ENCODE measurements around the gene FCHO2. TPM values are rescaled to one million over a fixed set of nuclear protein-coding genes. Genes with fewer than 3 reads are reported as not detected.

The FCHO2 gene
- polyA plus RNA-seq, 6 donors from 2014 or later: 2.2 to 3.7 (median 3.1) TPM; not detected in 1

DNA sequence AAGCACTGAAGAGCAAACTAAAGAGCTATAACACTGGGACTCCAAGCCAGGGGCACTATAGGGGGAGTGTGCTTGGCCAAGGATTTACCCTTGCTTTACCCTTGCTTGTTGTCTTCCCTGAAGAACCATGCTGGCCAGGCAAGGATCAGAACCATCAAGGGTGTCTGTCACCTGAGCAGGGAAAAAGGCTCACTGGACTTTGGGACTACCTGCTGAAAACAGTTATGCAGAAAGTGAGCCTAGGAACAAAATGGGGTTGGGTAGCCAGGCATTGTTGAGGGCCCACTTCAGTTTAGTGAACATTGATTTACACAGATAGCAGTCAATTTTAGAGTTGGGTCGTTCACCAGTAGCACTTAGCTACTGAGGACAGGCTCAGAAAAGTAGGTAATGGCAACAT lies 156.5 kb downstream of the FCHO2 start:
- H3K36me3 Mint-ChIP-seq: peaks cover 0 to 3% of the 10 kb centered on the region in 2 donors
- DNase-seq (no peak), ATAC-seq (ENCODE audit: low read depth in 2 of 2) (no peak)
- H3K4me1 Mint-ChIP-seq: no peaks in the 10 kb centered on the region
- peaks cover 38 to 63% (median 44%) of the 10 kb centered on the region in 3 donors for H3K27me3 Mint-ChIP-seq
- H3K27ac Mint-ChIP-seq: no peak overlapping the region
- H3K4me3 Mint-ChIP-seq: no peak overlapping the region
- H3K9me3 Mint-ChIP-seq: peaks cover 5 to 17% (median 10%) of the 10 kb centered on the region in 7 donors

DNA sequence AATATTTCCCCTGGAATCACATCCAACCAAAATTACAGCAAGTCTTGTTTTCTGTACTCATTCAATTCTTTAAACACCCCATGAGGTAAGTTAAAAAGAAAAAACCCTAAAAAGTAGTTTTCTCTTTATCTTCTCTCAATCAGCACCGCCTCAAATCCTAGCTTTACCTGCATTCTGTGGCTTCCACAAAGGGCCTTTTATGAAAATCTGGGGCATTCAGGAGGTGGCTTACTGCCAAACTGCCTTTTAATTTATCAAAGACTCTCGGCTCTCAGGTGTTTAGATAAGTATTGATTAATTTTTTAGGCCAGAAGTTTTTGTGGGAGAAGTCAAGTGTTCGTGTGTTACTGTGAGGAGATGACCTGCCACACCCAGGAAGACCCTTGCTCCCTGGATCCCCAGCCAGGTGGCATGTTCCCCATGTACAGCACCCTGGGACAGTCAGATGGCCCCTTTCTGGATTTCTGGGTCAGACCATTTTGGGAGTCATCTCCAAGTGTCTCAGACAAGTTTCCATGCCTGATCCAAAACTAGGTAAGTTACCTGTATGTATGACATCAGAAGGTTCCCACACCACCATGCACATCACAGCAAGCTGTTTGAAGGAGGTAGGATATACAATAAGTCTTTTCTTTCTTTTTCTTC lies 158.3 kb downstream of the FCHO2 start:
- H3K27ac Mint-ChIP-seq: no peak overlapping the region
- H3K9me3 Mint-ChIP-seq: peaks cover 0 to 9% (median 5%) of the 10 kb centered on the region in 7 donors
- H3K27me3 Mint-ChIP-seq: peaks cover 48 to 72% (median 59%) of the 10 kb centered on the region in 3 donors
- no peak overlapping the region for H3K4me3 Mint-ChIP-seq
- H3K4me1 Mint-ChIP-seq: peaks cover 0 to under 1% (median 0%) of the 10 kb centered on the region in 3 donors
- no peak for DNase-seq
- H3K36me3 Mint-ChIP-seq: peaks cover 0 to 5% of the 10 kb centered on the region in 2 donors
- ATAC-seq (ENCODE audit: low read depth in 2 of 2): no peak

GRCh38 chr5:73115399-73116051 lies 159.7 kb downstream of the FCHO2 start:
- H3K4me1 Mint-ChIP-seq: peaks cover 4 to 5% (median 4%) of the 10 kb centered on the region in 3 donors
- ATAC-seq (ENCODE audit: low read depth in 2 of 2) (no peak), DNase-seq (no peak)
- H3K27me3 Mint-ChIP-seq: peaks cover 49 to 71% (median 59%) of the 10 kb centered on the region in 3 donors
- H3K36me3 Mint-ChIP-seq: peaks cover 0 to 5% of the 10 kb centered on the region in 2 donors
- H3K4me3 Mint-ChIP-seq: no peak overlapping the region
- peaks cover 0 to 10% (median 5%) of the 10 kb centered on the region in 7 donors for H3K9me3 Mint-ChIP-seq
- H3K27ac Mint-ChIP-seq: no peak overlapping the region

- no peak for ATAC-seq (ENCODE audit: low read depth in 2 of 2)
- no peak for DNase-seq
- no peak overlapping the region for H3K27ac Mint-ChIP-seq
- H3K36me3 Mint-ChIP-seq: peaks cover 0 to 5% of the 10 kb centered on the region in 2 donors
- H3K9me3 Mint-ChIP-seq: peaks cover 0 to 10% (median 5%) of the 10 kb centered on the region in 7 donors
- peaks cover 5 to 8% (median 7%) of the 10 kb centered on the region in 3 donors for H3K4me1 Mint-ChIP-seq
- no peak overlapping the region for H3K4me3 Mint-ChIP-seq
- peaks cover 57 to 77% (median 68%) of the 10 kb centered on the region in 3 donors for H3K27me3 Mint-ChIP-seq
Measured at GRCh38 chr5:73116506-73116905, 160.7 kb downstream of the FCHO2 start.

GRCh38 chr5:73117088-73117740 lies 161.4 kb downstream of the FCHO2 start:
- Mint-ChIP-seq H3K4me1 (peaks cover 5 to 8% (median 7%) of the 10 kb centered on the region in 3 donors), H3K4me3 (no peak overlapping the region), H3K27ac (no peak overlapping the region), H3K27me3 (peaks cover 62 to 78% (median 68%) of the 10 kb centered on the region in 3 donors), H3K9me3 (peaks cover 0 to 10% (median 5%) of the 10 kb centered on the region in 7 donors), H3K36me3 (peaks cover 0 to 5% of the 10 kb centered on the region in 2 donors)
- DNase-seq: no peak
- no peak for ATAC-seq (ENCODE audit: low read depth in 2 of 2)

DNA sequence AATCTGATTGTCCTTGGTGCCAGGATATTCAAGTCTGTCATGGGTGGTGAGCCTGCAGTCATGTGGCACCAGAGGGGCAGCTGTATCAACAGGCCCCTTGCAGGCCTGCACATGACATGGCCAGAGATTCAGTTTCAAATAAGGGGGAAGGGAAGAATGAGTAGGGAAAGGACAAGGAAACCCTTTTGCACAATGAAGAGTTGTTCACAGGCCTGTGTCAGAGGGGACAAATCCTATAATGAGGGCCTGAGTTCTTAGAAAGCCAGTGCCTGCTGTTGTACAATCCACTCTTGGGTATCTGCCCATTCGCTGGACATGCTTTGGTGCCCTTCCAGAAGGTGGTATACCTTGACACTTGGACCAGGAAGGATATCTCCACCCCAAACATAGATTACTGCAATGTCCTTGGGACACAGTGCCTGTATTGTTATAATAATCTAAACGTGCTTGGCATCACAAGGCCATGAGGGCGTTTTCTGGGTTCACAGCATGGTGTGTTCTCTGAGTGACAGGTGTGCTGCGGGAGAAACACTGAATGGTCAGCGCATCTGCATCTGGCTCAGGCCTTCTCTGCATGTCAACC lies 162.6 kb downstream of the FCHO2 start:
- no peak overlapping the region for H3K4me3 Mint-ChIP-seq
- no peak for ATAC-seq (ENCODE audit: low read depth in 2 of 2)
- H3K4me1 Mint-ChIP-seq: peaks cover 7 to 13% (median 10%) of the 10 kb centered on the region in 3 donors
- H3K27ac Mint-ChIP-seq: no peak overlapping the region
- H3K36me3 Mint-ChIP-seq: peaks cover 0 to 5% of the 10 kb centered on the region in 2 donors
- peaks cover 61 to 67% (median 62%) of the 10 kb centered on the region in 3 donors for H3K27me3 Mint-ChIP-seq
- H3K9me3 Mint-ChIP-seq: peaks cover 0 to 10% (median 1%) of the 10 kb centered on the region in 7 donors
- no peak for DNase-seq

DNA sequence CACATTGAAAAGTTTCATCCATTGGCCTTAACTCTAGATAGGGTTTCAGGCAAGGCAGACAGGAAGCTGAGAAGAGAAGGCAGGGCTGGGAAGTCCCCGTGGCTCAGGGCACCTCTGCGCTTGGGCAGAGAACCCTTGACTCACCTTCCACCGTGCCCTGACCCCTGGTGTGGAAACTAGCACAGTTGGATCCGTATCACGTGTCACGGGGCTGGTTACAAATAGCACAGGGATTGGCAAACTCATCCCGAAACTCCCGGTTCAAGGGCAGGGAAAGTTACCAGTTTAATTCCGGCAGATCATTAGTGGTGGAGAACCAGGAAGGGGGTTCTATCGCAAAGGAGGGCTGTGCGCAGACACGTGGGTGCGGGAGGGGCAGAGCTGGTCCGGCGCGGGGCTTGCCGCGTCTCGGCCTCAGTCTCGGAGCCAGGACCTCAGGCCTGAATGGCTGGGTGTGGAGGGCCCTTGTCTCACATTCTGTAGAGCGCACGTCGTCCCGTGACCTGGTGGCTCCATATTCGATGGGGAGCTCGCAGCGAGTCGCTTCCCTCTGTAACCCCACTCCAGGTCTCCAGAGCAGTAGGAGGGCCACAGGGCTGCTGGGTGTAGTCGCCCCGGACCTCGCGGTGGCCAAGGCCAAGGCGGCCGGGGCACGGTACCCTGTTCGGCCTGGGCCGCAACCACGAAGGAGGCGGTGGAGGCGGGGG lies 163.8 kb downstream of the FCHO2 start:
- H3K4me3 Mint-ChIP-seq: peak overlapping the region in 5 of 8 donors; percentile 24 to 56 (median 30)
- H3K4me1 Mint-ChIP-seq: peaks cover 10 to 13% (median 12%) of the 10 kb centered on the region in 3 donors
- no peak for ATAC-seq (ENCODE audit: low read depth in 2 of 2)
- peaks cover 64 to 70% (median 66%) of the 10 kb centered on the region in 3 donors for H3K27me3 Mint-ChIP-seq
- DNase-seq: no peak
- H3K36me3 Mint-ChIP-seq: peaks cover 0 to 10% of the 10 kb centered on the region in 2 donors
- H3K27ac Mint-ChIP-seq: no peak overlapping the region
- H3K9me3 Mint-ChIP-seq: peaks cover 0 to 11% (median 2%) of the 10 kb centered on the region in 7 donors

- H3K27ac Mint-ChIP-seq: no peak within 1 kb of the TSS
- peak within 1 kb of the TSS in 6 of 8 donors; percentile 24 to 56 (median 28) for H3K4me3 Mint-ChIP-seq
- ATAC-seq (ENCODE audit: low read depth in 2 of 2) (no peak), DNase-seq (no peak)
- peaks cover 0 to 10% of the 10 kb centered on the region in 2 donors for H3K36me3 Mint-ChIP-seq
- peaks cover 0 to 11% (median 2%) of the 10 kb centered on the region in 7 donors for H3K9me3 Mint-ChIP-seq
- H3K4me1 Mint-ChIP-seq: peaks cover 10 to 13% (median 12%) of the 10 kb centered on the region in 3 donors
- H3K27me3 Mint-ChIP-seq: peaks cover 66 to 75% (median 67%) of the 10 kb centered on the region in 3 donors
Measured at GRCh38 chr5:73120222-73121118, 164.6 kb downstream of the FCHO2 start, which contains the start of gene TMEM171. Gene TMEM171 (plus strand): TSS chr5:73120575. CDS start chr5:73123374, 2,799 bp downstream.

- peaks cover 0 to 11% (median 2%) of the 10 kb centered on the region in 7 donors for H3K9me3 Mint-ChIP-seq
- H3K4me3 Mint-ChIP-seq: peak overlapping the region in 1 of 8 donors; percentile 26
- no peak for DNase-seq
- peaks cover 10 to 13% (median 12%) of the 10 kb centered on the region in 3 donors for H3K4me1 Mint-ChIP-seq
- no peak for ATAC-seq (ENCODE audit: low read depth in 2 of 2)
- no peak overlapping the region for H3K27ac Mint-ChIP-seq
- peaks cover 0 to 10% of the 10 kb centered on the region in 2 donors for H3K36me3 Mint-ChIP-seq
- H3K27me3 Mint-ChIP-seq: peaks cover 69 to 81% (median 73%) of the 10 kb centered on the region in 3 donors
Measured at GRCh38 chr5:73121119-73121463, 165.2 kb downstream of the FCHO2 start.

GRCh38 chr5:73122875-73123810 lies 167.3 kb downstream of the FCHO2 start:
- no peak overlapping the region for H3K27ac Mint-ChIP-seq

GRCh38 chr5:73125289-73125688 lies 169.4 kb downstream of the FCHO2 start:
- ATAC-seq (ENCODE audit: low read depth in 2 of 2): no peak
- H3K4me3 Mint-ChIP-seq: no peak overlapping the region

More at GRCh38 chr5:73122875-73123810, 167.3 kb downstream of the FCHO2 start:
- peaks cover 61 to 71% (median 68%) of the 10 kb centered on the region in 3 donors for H3K27me3 Mint-ChIP-seq
- H3K36me3 Mint-ChIP-seq: peaks cover 0 to 5% of the 10 kb centered on the region in 2 donors
- DNase-seq: no peak
- peaks cover 0 to 7% (median 0%) of the 10 kb centered on the region in 7 donors for H3K9me3 Mint-ChIP-seq
- ATAC-seq (ENCODE audit: low read depth in 2 of 2): no peak
- H3K4me3 Mint-ChIP-seq: no peak overlapping the region
- peaks cover 10 to 13% (median 12%) of the 10 kb centered on the region in 3 donors for H3K4me1 Mint-ChIP-seq

More at GRCh38 chr5:73125289-73125688, 169.4 kb downstream of the FCHO2 start:
- no peak for DNase-seq
- Mint-ChIP-seq H3K27me3 (peaks cover 52 to 66% (median 64%) of the 10 kb centered on the region in 3 donors), H3K36me3 (peaks cover 0 to 5% of the 10 kb centered on the region in 2 donors), H3K9me3 (peaks cover 0 to 4% (median 0%) of the 10 kb centered on the region in 7 donors), H3K4me1 (peaks cover 5 to 9% (median 8%) of the 10 kb centered on the region in 3 donors), H3K27ac (no peak overlapping the region)
